ENCODE results near the gene PSMA5. TPM values are rescaled to one million over a fixed set of nuclear protein-coding genes. Genes with fewer than 3 reads are reported as not detected.

The PSMA5 gene
- total and polyA plus RNA-seq, 2 of the 4 experiments (the other 2 are of a cell fraction), result 75.5 to 107 TPM

- Histone ChIP-seq H3K9me3 (ENCODE audit: control insufficient read depth, insufficient read depth, low read length) (no peaks in the 10 kb centered on the region), H2BK15ac (ENCODE audit: low read depth, low read length) (no peak overlapping the region; the same call in 2 of the 3 replicates), H3K18ac (ENCODE audit: low read depth, low read length) (peak overlapping the region; percentile 10), H3K4ac (ENCODE audit: low read depth, low read length) (peak overlapping the region; percentile 81), H3K4me2 (ENCODE audit: low read depth, low read length) (peak overlapping the region; percentile 92), H3K9ac (ENCODE audit: low read depth, low read length) (peak overlapping the region; percentile 72), H2BK20ac (ENCODE audit: low read depth, low read length) (no peak overlapping the region), H3K14ac (replicated peaks; ENCODE audit: low read depth, low read length) (peak overlapping the region; percentile 80), H3K36me3 (ENCODE audit: control insufficient read depth, insufficient read depth, low read length) (peaks cover 5% of the 10 kb centered on the region), H2AK9ac (replicated peaks; ENCODE audit: low read depth, low read length, poor library complexity) (peak overlapping the region; percentile 93), H3K4me3 (ENCODE audit: insufficient read depth, low read depth, low read length) (peak overlapping the region; percentile 70), H3K27ac (ENCODE audit: insufficient read depth, low read length) (peak overlapping the region; percentile 72), H3K79me1 (ENCODE audit: low read depth in 1 of 2, low read length in 2 of 2) (peaks cover 18 to 54% of the 10 kb centered on the region in 2 experiments), H3K56ac (ENCODE audit: extremely low read depth, insufficient read depth, low read length) (peak overlapping the region; percentile 76), H3K23ac (ENCODE audit: low read depth, low read length) (peak overlapping the region; percentile 51; the same call in 1 of the 2 replicates), H3K4me1 (ENCODE audit: control insufficient read depth, insufficient read depth, low read length) (peaks cover 7% of the 10 kb centered on the region), H2AFZ (replicated peaks; ENCODE audit: low read length, poor library complexity) (peak overlapping the region; percentile 96), H3K27me3 (ENCODE audit: control insufficient read depth, insufficient read depth, low read length) (no peaks in the 10 kb centered on the region), H2AK5ac (ENCODE audit: low read depth, low read length) (peak overlapping the region; percentile 87), H4K20me1 (ENCODE audit: insufficient read depth, low read length) (peaks cover 28% of the 10 kb centered on the region), H2BK120ac (ENCODE audit: low read depth, low read length) (peak overlapping the region; percentile 44; the same call in 1 of the 2 replicates), H2BK5ac (ENCODE audit: low read depth, low read length, poor library complexity, severe bottlenecking) (peak overlapping the region; percentile 69), H4K8ac (ENCODE audit: low read depth in 2 of 2, low read length in 2 of 2) (peak overlapping the region; percentile 2 to 79; a peak in 2 of 4 replicates), H3K9me1 (ENCODE audit: insufficient read depth, low read length) (peaks cover 3% of the 10 kb centered on the region; the same call in 1 of the 2 replicates), H4K91ac (ENCODE audit: insufficient read depth, low read depth, low read length) (peak overlapping the region; percentile 64), H4K5ac (ENCODE audit: low read depth, low read length) (peak overlapping the region; percentile 20)
- DNase-seq, result peak; percentile 53
- dilution Hi-C loops (cut with HindIII; ENCODE audit: low sequenced_read_pairs, unreplicated experiment) (no loop called here), intact Hi-C loops (cut with micrococcal nuclease) (loop anchor here (1.0 to 2.0 kb wide), 2 partner anchors 58 to 107 kb away; partner anchors contain the start of gene ATXN7L2), in situ Hi-C loops (cut with MboI; ENCODE audit: low sequenced_read_pairs) (no loop called here)
- TF ChIP-seq MAFK (IDR thresholded peaks at IDR 0.05; ENCODE audit: low read depth, low read length) (no peak), MAZ (IDR thresholded peaks at IDR 0.05; ENCODE audit: borderline replicate concordance, low read depth, low read length) (no peak), MXI1 (IDR thresholded peaks at IDR 0.05; ENCODE audit: borderline replicate concordance, low read depth, low read length) (no peak), RAD21 (IDR thresholded peaks at IDR 0.05; ENCODE audit: low read length) (no peak), POLR2A (IDR thresholded peaks at IDR 0.05; ENCODE audit: low read depth, low read length) (no peak), CEBPB (IDR thresholded peaks at IDR 0.05; ENCODE audit: low read depth, low read length) (no peak), RFX5 (IDR thresholded peaks at IDR 0.05; ENCODE audit: low read depth, low read length) (no peak), FOS (IDR thresholded peaks at IDR 0.05; ENCODE audit: low read depth, low read length) (no peak), RCOR1 (IDR thresholded peaks at IDR 0.05; ENCODE audit: insufficient replicate concordance, low read length) (no peak), NFE2L2 (IDR thresholded peaks at IDR 0.05; ENCODE audit: low read depth, low read length) (no peak), CHD1 (IDR thresholded peaks at IDR 0.05; ENCODE audit: low read depth, low read length) (no peak), USF2 (IDR thresholded peaks at IDR 0.05; ENCODE audit: low read depth, low read length) (no peak), SMC3 (IDR thresholded peaks at IDR 0.05; ENCODE audit: low read depth, low read length) (no peak)
- TF ChIP-seq, protein P1, sequence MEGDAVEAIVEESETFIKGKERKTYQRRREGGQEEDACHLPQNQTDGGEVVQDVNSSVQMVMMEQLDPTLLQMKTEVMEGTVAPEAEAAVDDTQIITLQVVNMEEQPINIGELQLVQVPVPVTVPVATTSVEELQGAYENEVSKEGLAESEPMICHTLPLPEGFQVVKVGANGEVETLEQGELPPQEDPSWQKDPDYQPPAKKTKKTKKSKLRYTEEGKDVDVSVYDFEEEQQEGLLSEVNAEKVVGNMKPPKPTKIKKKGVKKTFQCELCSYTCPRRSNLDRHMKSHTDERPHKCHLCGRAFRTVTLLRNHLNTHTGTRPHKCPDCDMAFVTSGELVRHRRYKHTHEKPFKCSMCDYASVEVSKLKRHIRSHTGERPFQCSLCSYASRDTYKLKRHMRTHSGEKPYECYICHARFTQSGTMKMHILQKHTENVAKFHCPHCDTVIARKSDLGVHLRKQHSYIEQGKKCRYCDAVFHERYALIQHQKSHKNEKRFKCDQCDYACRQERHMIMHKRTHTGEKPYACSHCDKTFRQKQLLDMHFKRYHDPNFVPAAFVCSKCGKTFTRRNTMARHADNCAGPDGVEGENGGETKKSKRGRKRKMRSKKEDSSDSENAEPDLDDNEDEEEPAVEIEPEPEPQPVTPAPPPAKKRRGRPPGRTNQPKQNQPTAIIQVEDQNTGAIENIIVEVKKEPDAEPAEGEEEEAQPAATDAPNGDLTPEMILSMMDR (conservative IDR thresholded peaks at IDR 0.05; ENCODE audit: low read depth, low read length), result no peak
- 4% methylated on average over 5 of the region's 32 CpGs; no CpG with 5 or more reads in 1 of the 2 experiments for WGBS, 2 experiments (ENCODE audit: extremely low coverage in 2 of 2, insufficient read length in 1 of 2)
- ChIA-PET POLR2A (ENCODE audit: unreplicated experiment) (no interaction called here), CTCF (interaction anchor here (0.6 to 1.7 kb wide), 5 partner anchors 26 to 865 kb away, joined by 3 to 7 read pairs (median 4); partner anchors contain the start of gene EEIG2)
- peak; percentile 49 for ATAC-seq (ENCODE audit: low read depth)
- BruUV-seq (replicated peaks), result TSS peak; percentile 74
Measured at GRCh38 chr1:109425391-109426280, 612 bp downstream of the PSMA5 start.
